HG02973 (cell line): ENCODE data around the gene SPTBN1.
A peak's percentile ranks its signal among the peaks of the same experiment; 100 is the strongest.

Experiments
- ATAC-seq: cut with Tn5 transposase; IDR thresholded peaks from one replicate; pipeline ENCODE4 v1.9.1; 2021; ENCODE audit warnings: moderate library complexity; ENCODE audit not compliant: unreplicated experiment

The SPTBN1 gene

GRCh38 chr2:54432251-54433015 lies 23.7 kb upstream of the SPTBN1 start:
- ATAC-seq = no peak

- no peak for ATAC-seq
Measured at GRCh38 chr2:54434229-54434628, 21.9 kb upstream of the SPTBN1 start.

- ATAC-seq = no peak
Measured at GRCh38 chr2:54434711-54435110, 21.4 kb upstream of the SPTBN1 start.

GRCh38 chr2:54435325-54436226 lies 20.6 kb upstream of the SPTBN1 start:
- no peak for ATAC-seq

GRCh38 chr2:54437588-54437987 lies 18.5 kb upstream of the SPTBN1 start:
- ATAC-seq = no peak

GRCh38 chr2:54438271-54438670 lies 17.9 kb upstream of the SPTBN1 start:
- ATAC-seq = no peak

- ATAC-seq = no peak
Measured at GRCh38 chr2:54439582-54439981, 16.5 kb upstream of the SPTBN1 start.

- ATAC-seq = no peak
Measured at GRCh38 chr2:54440050-54440449, 16.1 kb upstream of the SPTBN1 start.

- ATAC-seq = no peak
Measured at GRCh38 chr2:54444503-54444902, 11.6 kb upstream of the SPTBN1 start.

GRCh38 chr2:54446122-54446521 lies 10.0 kb upstream of the SPTBN1 start:
- ATAC-seq = no peak

- ATAC-seq = no peak
Measured at GRCh38 chr2:54446625-54447024, 9.5 kb upstream of the SPTBN1 start.

GRCh38 chr2:54454548-54455130 lies 1.5 kb upstream of the SPTBN1 start:
- no peak for ATAC-seq

- ATAC-seq = no peak
Measured at GRCh38 chr2:54455131-54455562, 980 bp upstream of the SPTBN1 start.

GRCh38 chr2:54456362-54456611 lies 160 bp downstream of the SPTBN1 start:
- no peak for ATAC-seq

- peak; percentile 42 for ATAC-seq
Measured at GRCh38 chr2:54456612-54457322, 640 bp downstream of the SPTBN1 start.

GRCh38 chr2:54457323-54458023 lies 1.3 kb downstream of the SPTBN1 start:
- no peak for ATAC-seq

- ATAC-seq = no peak
Measured at GRCh38 chr2:54459037-54459441, 2.9 kb downstream of the SPTBN1 start.

- no peak for ATAC-seq
Measured at GRCh38 chr2:54461261-54461660, 5.1 kb downstream of the SPTBN1 start.

GRCh38 chr2:54464341-54464740 lies 8.2 kb downstream of the SPTBN1 start:
- no peak for ATAC-seq

- ATAC-seq = no peak
Measured at GRCh38 chr2:54465143-54465542, 9.0 kb downstream of the SPTBN1 start.

GRCh38 chr2:54466870-54467269 lies 10.7 kb downstream of the SPTBN1 start:
- ATAC-seq = no peak
